Panc1 (cell line): ENCODE measurements around the gene CPEB1.

Experiments
- TF ChIP-seq, protein P1 (sequence below): fragments of 450-650 bp; IDR thresholded peaks from 2 replicates; pipeline ENCODE4 v1.5.1; 2017; ENCODE audit warnings: mild to moderate bottlenecking
- TF ChIP-seq, protein P2 (sequence below), 2 experiments: IDR thresholded peaks; 2 replicates each; pipeline ENCODE4 v1.6.1; 2011 to 2012; ENCODE audit warnings: low read depth in 2 of 2, control low read depth in 1 of 2, low read length in 1 of 2, mild to moderate bottlenecking in 1 of 2, moderate library complexity in 1 of 2; ENCODE audit not compliant: insufficient read depth in 1 of 2

GRCh38 chr15:82630033-82630432, 17.1 kb downstream of the CPEB1 start:
- TF ChIP-seq, protein P1, sequence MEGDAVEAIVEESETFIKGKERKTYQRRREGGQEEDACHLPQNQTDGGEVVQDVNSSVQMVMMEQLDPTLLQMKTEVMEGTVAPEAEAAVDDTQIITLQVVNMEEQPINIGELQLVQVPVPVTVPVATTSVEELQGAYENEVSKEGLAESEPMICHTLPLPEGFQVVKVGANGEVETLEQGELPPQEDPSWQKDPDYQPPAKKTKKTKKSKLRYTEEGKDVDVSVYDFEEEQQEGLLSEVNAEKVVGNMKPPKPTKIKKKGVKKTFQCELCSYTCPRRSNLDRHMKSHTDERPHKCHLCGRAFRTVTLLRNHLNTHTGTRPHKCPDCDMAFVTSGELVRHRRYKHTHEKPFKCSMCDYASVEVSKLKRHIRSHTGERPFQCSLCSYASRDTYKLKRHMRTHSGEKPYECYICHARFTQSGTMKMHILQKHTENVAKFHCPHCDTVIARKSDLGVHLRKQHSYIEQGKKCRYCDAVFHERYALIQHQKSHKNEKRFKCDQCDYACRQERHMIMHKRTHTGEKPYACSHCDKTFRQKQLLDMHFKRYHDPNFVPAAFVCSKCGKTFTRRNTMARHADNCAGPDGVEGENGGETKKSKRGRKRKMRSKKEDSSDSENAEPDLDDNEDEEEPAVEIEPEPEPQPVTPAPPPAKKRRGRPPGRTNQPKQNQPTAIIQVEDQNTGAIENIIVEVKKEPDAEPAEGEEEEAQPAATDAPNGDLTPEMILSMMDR = no peak
- TF ChIP-seq, protein P2, sequence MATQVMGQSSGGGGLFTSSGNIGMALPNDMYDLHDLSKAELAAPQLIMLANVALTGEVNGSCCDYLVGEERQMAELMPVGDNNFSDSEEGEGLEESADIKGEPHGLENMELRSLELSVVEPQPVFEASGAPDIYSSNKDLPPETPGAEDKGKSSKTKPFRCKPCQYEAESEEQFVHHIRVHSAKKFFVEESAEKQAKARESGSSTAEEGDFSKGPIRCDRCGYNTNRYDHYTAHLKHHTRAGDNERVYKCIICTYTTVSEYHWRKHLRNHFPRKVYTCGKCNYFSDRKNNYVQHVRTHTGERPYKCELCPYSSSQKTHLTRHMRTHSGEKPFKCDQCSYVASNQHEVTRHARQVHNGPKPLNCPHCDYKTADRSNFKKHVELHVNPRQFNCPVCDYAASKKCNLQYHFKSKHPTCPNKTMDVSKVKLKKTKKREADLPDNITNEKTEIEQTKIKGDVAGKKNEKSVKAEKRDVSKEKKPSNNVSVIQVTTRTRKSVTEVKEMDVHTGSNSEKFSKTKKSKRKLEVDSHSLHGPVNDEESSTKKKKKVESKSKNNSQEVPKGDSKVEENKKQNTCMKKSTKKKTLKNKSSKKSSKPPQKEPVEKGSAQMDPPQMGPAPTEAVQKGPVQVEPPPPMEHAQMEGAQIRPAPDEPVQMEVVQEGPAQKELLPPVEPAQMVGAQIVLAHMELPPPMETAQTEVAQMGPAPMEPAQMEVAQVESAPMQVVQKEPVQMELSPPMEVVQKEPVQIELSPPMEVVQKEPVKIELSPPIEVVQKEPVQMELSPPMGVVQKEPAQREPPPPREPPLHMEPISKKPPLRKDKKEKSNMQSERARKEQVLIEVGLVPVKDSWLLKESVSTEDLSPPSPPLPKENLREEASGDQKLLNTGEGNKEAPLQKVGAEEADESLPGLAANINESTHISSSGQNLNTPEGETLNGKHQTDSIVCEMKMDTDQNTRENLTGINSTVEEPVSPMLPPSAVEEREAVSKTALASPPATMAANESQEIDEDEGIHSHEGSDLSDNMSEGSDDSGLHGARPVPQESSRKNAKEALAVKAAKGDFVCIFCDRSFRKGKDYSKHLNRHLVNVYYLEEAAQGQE (IDR thresholded peaks at IDR 0.05; ENCODE audit: insufficient read depth in 1 of 2, low read depth in 2 of 2, low read length in 1 of 2) = no peak
